Esophagus squamous epithelium (tissue), 5 donors: ENCODE measurements around the gene ANKMY2. TPM values are rescaled to one million over a fixed set of nuclear protein-coding genes. Genes with fewer than 3 reads are reported as not detected.
"Not testable (repeated sequence)": the region's sequence is repeated elsewhere in the genome, so short reads cannot be mapped to it uniquely, and the experiment has no call there.

Experiments
- DNase-seq: peaks from one replicate; lab custom pipeline; 2025; lab: John Stamatoyannopoulos, UW
- H3K27ac ChIP-seq, 4 donors: fragments of 200-600 bp; sonication (generic); one replicate each; pipeline ENCODE4 v1.5.1; 2016 to 2019; ENCODE audit warnings: mild to moderate bottlenecking in 1 of 4
- H3K27me3 ChIP-seq, 4 donors: fragments of 200-600 bp; sonication (generic); 1 replicate in 3 of 4; 2 replicates in 1 of 4; pipeline versions ENCODE4 v1.5.1 to v1.6.0; 2017 to 2021; ENCODE audit warnings: antibody characterized with exemption in 1 of 4
- H3K36me3 ChIP-seq, 3 donors: fragments of 200-600 bp; sonication (generic); one replicate each; pipeline ENCODE4 v1.5.1; 2016 to 2019
- H3K4me1 ChIP-seq, 3 donors: fragments of 200-600 bp; sonication (generic); one replicate each; pipeline ENCODE4 v1.5.1; 2017 to 2019
- H3K4me3 ChIP-seq, 4 donors: fragments of 200-600 bp; sonication (generic); 1 replicate in 3 of 4; 2 replicates in 1 of 4; pipeline ENCODE4 v1.5.1; 2016 to 2019; ENCODE audit warnings: mild to moderate bottlenecking in 2 of 4, moderate library complexity in 1 of 4
- H3K9me3 ChIP-seq, 3 donors: fragments of 200-600 bp; sonication (generic); one replicate each; pipeline ENCODE4 v1.5.1; 2016 to 2019
- POLR2A ChIP-seq, 4 donors: fragments of 450-650 bp; IDR thresholded peaks; one replicate each; pipeline ENCODE4 v1.6.1; 2017; ENCODE audit warnings: antibody characterized with exemption in 4 of 4, mild to moderate bottlenecking in 4 of 4, moderate library complexity in 3 of 4
- whole genome bisulfite sequencing, 2 donors: methylation state at CpG; one replicate each; pipeline ENCODE4 v1.1.5; 2018; 5-methylcytosine and 5-hydroxymethylcytosine counted together
- intact Hi-C: fragments of 100-400 bp; cut with DNase I; formaldehyde crosslinking; loops from one replicate; pipeline ENCODE4 v1.15.0; 2022
- total RNA-seq, 4 donors: library from RNA; depleted of rRNA; stranded (reverse); fragments of >200 nt; gene quantifications; one replicate each; pipeline ENCODE4 v1.1.0, GENCODE V29; 2016
- TF ChIP-seq, protein P1 (sequence below), 6 experiments: fragments of 450-650 bp in 4 of 6; fragments of 200-600 bp in 2 of 6; sonication (generic) in 2 of 6; IDR thresholded peaks; one replicate each; pipeline ENCODE4 v1.5.1; 2016 to 2019; ENCODE audit warnings: antibody characterized with exemption in 6 of 6, mild to moderate bottlenecking in 4 of 6, moderate library complexity in 4 of 6
- donor health status: DM: yes; HTN: yes; CAD: no.

The ANKMY2 gene
- total RNA-seq, 4 donors from 2014 or later: 3.8 to 13.4 (median 7.0) TPM

DNA sequence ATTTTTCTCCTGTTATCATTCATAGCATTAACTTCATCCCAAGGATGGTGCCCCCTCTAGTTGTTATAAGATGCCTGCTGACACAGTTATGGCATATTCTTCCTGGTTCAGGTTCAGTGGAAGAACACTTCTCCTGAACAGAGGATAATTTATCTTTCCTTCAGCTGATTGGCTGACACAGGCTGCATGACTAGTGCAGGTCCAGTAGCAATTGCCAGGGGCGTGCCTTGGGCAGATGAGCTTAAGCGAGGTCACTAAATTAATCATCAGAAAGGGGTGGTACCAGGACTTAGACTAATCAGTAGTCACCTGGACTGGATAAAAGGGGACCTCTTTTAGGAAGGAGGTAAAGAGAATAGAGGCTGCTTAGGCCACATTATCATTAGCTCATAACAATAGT is 42.7 kb upstream of the ANKMY2 start:
- no peaks in the 10 kb centered on the region for H3K4me1 ChIP-seq
- WGBS, 2 donors: 60 to 100% methylated on average over 1 of the region's 2 CpGs
- H3K27ac ChIP-seq: no peak overlapping the region
- no peak for DNase-seq
- no peak overlapping the region for H3K4me3 ChIP-seq
- H3K9me3 ChIP-seq: no peaks in the 10 kb centered on the region
- intact Hi-C loops: no loop called here
- peaks cover 0 to 87% (median 0%) of the 10 kb centered on the region in 3 donors for H3K36me3 ChIP-seq
- no peaks in the 10 kb centered on the region for H3K27me3 ChIP-seq
- TF ChIP-seq, protein P1, sequence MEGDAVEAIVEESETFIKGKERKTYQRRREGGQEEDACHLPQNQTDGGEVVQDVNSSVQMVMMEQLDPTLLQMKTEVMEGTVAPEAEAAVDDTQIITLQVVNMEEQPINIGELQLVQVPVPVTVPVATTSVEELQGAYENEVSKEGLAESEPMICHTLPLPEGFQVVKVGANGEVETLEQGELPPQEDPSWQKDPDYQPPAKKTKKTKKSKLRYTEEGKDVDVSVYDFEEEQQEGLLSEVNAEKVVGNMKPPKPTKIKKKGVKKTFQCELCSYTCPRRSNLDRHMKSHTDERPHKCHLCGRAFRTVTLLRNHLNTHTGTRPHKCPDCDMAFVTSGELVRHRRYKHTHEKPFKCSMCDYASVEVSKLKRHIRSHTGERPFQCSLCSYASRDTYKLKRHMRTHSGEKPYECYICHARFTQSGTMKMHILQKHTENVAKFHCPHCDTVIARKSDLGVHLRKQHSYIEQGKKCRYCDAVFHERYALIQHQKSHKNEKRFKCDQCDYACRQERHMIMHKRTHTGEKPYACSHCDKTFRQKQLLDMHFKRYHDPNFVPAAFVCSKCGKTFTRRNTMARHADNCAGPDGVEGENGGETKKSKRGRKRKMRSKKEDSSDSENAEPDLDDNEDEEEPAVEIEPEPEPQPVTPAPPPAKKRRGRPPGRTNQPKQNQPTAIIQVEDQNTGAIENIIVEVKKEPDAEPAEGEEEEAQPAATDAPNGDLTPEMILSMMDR (IDR thresholded peaks at IDR 0.05): no peak
- TF ChIP-seq POLR2A (IDR thresholded peaks at IDR 0.05): no peak

DNA sequence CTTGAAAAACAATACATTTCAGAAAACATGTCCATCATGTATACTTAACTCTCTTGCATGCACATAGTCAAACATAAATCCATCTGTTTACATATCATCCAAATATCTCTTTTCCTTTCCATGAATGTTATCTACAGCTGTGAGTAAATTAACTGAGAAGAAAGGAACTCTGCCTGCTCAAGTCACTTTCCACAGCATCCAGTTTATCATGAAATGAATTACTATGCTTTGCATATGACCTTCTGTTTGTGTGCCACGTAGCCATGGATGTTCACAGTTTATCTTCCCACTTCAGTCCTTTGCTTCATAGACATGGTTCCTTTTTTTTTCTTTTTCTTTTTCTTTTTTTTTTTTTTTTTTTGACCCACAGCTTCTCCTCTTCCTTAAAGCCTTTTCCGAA is 40.0 kb upstream of the ANKMY2 start:
- H3K9me3 ChIP-seq: no peaks in the 10 kb centered on the region
- peaks cover 0 to 87% (median 9%) of the 10 kb centered on the region in 3 donors for H3K36me3 ChIP-seq
- no peaks in the 10 kb centered on the region for H3K27me3 ChIP-seq
- intact Hi-C loops: no loop called here
- no peak for TF ChIP-seq POLR2A (IDR thresholded peaks at IDR 0.05)
- TF ChIP-seq, protein P1 (IDR thresholded peaks at IDR 0.05): no peak
- no peak overlapping the region for H3K27ac ChIP-seq
- no peak for DNase-seq
- H3K4me1 ChIP-seq: no peaks in the 10 kb centered on the region
- WGBS, 2 donors: 81 to 92% methylated on average over 1 to 2 of the region's 2 CpGs
- H3K4me3 ChIP-seq: no peak overlapping the region

DNA sequence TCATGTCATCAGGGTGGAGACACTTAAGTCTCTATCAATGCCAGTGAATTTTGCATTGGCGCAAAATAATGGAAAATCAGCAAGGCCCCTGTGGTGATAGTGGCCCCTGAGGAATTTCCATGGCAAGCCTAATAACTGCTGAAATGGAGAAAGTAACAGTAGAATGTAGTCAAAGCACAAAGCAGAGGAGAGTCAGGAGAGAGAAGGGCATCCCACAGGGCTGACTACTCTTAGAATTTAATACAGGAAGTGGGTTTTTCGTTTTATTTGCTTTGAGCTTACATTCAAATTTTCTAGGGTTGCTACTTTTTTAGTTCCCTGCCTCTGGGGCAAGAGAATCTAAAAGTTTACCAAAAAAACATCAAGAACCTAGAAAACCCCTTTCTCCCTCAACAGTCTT is 39.4 kb upstream of the ANKMY2 start:
- no peaks in the 10 kb centered on the region for H3K9me3 ChIP-seq
- intact Hi-C loops: no loop called here
- no peak overlapping the region for H3K4me3 ChIP-seq
- H3K36me3 ChIP-seq: peaks cover 0 to 87% (median 9%) of the 10 kb centered on the region in 3 donors
- no peak for DNase-seq
- TF ChIP-seq, protein P1 (IDR thresholded peaks at IDR 0.05): no peak
- WGBS, 2 donors: 67 to 74% methylated on average over 2 of the region's 2 CpGs
- no peak overlapping the region for H3K27ac ChIP-seq
- no peaks in the 10 kb centered on the region for H3K27me3 ChIP-seq
- no peaks in the 10 kb centered on the region for H3K4me1 ChIP-seq

DNA sequence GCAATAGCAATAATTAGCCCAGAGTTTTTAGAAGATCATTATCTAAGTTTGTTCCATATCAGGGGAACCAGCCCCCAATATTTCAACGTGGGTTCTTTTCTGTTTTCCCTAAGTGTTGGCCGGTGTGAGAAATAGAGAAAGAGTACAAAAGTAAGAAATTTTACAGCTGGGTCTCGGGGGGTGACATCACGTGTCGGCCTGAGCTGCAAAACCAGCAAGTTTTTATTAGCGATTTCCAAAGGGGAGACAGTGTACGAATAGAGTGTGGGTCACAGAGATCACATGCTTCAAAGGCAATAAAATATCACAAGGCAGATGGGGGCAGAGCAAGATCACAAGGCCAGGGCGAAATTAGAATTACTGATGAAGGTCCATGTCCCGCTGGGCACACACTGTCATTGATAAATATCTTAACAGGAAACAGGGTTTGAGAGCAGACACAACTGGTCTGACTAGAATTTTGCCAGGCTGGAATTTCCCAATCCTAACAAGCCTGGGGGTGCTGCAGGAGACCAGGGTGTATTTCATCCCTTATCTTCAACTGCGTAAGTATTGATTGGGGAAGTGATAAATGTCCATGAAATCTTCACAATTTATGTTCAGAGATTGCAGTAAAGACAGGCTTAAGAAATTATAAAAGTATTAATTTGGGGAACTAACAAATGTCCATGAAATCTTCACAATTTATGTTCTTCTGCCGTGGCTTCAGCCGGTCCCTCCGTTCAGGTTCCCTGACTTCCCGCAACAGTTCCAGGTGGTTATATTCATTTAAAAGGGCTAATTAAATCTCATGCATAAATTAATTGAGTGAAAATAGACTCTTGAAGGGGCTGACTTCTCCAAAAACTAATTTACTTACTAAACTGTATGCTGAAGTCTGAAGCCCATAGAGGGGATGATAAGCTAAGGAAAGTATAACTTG is 33.4 kb upstream of the ANKMY2 start:
- H3K36me3 ChIP-seq: peaks cover 0 to 84% (median 9%) of the 10 kb centered on the region in 3 donors
- 85 to 88% methylated on average over 14 of the region's 14 CpGs for WGBS, 2 donors
- intact Hi-C loops, H3K9me3 ChIP-seq, H3K27ac ChIP-seq, H3K4me3 ChIP-seq, H3K27me3 ChIP-seq, DNase-seq: not testable (repeated sequence)
- H3K4me1 ChIP-seq: peaks cover 0 to 13% (median 0%) of the 10 kb centered on the region in 3 donors

DNA sequence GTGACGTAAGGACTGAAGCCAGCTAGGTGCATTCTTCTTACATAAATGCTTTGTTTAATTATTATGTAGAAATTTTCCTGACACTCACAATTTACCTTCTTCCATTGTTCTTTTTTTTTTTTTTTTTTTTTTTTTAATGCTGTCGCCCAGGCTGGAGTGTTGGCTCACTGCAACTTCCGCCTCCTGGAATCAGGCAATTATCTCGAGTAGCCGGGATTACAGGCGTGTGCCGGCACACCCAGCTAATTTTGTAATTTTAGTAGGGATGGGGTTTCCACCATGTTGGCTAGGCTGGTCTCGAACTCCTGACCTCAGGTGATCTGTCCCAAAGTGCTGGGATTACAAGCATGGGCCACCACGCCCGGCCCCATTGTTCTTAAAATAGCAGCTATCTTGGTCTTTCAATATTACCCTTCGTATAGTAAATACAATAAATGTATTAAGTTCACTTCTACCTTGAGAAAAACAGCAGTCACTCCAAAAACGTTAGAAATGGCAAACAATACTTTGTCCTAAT is 32.5 kb upstream of the ANKMY2 start:
- no peak for TF ChIP-seq POLR2A (IDR thresholded peaks at IDR 0.05)
- Histone ChIP-seq H3K4me3 (no peak overlapping the region), H3K27me3 (no peaks in the 10 kb centered on the region), H3K4me1 (peaks cover 0 to 13% (median 0%) of the 10 kb centered on the region in 3 donors), H3K27ac (no peak overlapping the region), H3K36me3 (peaks cover 0 to 77% (median 9%) of the 10 kb centered on the region in 3 donors), H3K9me3 (no peaks in the 10 kb centered on the region)
- DNase-seq: no peak
- intact Hi-C loops: no loop called here
- 79 to 80% methylated on average over 9 to 12 of the region's 12 CpGs for WGBS, 2 donors

DNA sequence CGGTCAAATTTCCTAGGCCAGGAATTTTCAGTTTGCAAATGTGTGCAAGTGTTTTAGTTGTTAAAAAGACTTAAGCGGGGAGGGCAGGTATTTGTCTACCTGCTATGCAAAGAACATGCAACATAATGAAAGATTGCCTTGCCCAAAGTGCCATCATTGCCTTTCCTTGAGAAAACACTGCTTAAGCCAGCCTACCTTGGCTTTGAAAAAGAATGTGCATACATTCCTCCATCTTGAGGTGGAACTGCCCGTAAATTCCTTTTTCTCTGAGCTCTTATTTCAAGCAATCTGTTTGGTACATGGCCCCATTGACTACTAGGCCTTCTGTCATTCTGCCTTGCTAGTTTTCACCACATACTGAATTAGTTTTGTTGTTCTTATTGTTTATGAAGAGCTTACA is 29.7 kb upstream of the ANKMY2 start:
- Histone ChIP-seq H3K4me1 (peaks cover 0 to 13% (median 0%) of the 10 kb centered on the region in 3 donors), H3K27me3 (no peaks in the 10 kb centered on the region), H3K36me3 (peaks cover 0 to 49% (median 0%) of the 10 kb centered on the region in 3 donors), H3K9me3 (no peaks in the 10 kb centered on the region), H3K27ac (no peak overlapping the region), H3K4me3 (no peak overlapping the region)
- WGBS, 2 donors: 95 to 97% methylated on average over 3 of the region's 3 CpGs
- intact Hi-C loops: no loop called here
- DNase-seq: no peak
- no peak for TF ChIP-seq POLR2A (IDR thresholded peaks at IDR 0.05)
- TF ChIP-seq, protein P1 (IDR thresholded peaks at IDR 0.05): no peak
